HCEC 1CT (cell line): ENCODE measurements around the gene KIAA0825.

Experiments used
- DNase-seq: peaks from one replicate; pipeline ENCODE4 v3.0.0-alpha.2; 2017

The KIAA0825 gene

DNA sequence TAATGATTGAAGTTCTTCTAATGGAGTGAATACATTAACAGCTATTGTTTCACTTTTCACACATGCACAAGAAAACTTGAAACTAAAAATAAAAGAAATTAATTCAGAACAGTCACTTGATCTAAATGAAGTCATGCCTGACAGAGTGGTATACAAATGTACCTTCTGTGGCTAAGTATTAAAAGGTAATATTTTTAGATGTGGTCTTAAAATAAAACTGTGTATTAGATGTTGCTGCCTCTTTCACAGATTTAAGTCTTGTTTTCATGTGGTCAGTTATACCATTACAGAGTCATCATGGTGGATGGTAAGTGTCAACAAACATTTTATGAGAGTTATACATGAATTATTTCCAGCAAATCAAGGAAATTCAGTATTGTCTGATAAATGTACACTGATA, 47.0 kb downstream of the KIAA0825 start:
- no peak for DNase-seq

DNA sequence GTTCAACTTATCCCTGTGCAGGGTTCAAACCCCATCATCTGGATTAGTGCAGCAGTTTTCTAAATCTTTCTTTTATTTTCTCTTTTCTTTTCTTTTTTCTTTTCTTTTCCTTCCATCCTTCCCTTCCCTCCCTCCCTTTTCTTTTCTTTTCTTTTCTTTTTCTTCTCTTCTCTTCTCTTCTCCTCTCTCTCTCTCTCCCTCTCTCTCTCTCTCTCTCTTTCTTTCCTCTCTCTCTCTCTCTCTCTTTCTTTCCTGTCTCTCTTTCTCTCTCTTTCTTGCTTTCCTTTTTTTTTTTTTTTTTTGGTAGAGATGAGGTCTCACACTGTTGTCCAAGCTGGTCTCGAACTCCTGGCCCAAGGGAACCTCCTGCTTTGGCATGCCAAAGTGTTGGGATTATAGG, 53.6 kb downstream of the KIAA0825 start:
- no peak for DNase-seq

DNA sequence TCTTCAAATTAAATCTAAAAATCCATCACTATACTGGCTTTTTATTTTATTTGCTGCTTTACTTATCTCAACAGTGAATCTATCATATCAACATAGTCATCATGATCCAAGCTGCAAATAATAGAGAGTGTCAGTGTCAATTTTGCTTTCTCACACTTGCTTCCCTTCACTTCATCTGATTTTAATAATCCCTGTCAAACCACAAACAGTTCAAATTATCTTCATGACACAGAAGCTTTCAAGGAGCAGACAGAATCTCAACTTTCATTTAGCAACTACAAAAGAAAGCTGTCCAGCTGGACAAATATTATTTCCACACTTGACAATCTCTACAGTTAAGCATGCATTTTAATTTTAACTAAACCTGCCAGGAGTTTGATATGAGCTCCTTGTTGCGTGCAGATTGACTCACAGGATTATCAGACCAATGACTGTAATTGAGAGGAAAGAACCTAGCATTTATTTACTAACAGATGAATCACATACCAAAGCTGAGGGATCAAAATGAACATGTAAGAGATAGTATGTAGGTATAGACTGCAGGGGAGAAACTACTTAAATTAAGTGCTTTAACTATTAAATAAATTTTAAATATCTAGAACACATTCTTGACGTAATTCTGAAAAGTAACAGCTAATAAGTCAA, 56.0 kb downstream of the KIAA0825 start:
- DNase-seq = no peak

DNA sequence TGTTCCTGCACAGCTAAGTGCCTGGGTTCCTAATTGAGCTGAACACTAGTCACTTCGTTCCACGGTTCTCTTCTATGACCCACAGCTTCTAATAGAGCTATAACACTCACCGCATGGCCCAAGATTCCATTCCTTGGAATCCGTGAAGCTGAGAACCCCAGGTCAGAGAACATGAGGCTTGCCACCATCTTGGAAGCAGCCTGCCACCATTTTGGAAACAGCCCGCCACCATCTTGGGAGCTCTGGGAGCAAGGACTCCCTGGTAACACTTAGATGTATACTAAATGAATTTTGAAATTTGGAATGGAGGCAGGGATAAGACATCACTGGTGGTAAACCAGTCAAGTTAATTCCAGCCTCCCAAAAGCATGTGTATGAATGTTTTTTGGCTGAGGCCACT, 60.4 kb downstream of the KIAA0825 start:
- no peak for DNase-seq

DNA sequence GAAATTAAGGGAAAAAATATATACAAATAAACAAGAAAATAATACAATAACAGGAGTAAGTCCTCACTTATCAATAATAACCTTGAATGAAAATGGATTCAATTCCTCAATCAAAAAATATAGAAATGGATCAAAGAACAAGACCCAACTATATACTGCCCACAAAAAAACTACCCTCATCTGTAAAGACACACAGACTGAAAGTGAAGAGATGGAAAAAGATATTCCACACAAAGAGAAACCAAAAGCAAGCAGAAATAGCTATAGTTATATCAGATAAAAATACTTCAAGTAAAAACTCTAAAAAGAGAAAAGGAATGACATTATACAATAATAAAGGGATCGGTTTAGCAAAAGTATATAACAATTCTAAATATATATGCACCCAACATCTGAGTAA, 66.5 kb downstream of the KIAA0825 start:
- DNase-seq = no peak

DNA sequence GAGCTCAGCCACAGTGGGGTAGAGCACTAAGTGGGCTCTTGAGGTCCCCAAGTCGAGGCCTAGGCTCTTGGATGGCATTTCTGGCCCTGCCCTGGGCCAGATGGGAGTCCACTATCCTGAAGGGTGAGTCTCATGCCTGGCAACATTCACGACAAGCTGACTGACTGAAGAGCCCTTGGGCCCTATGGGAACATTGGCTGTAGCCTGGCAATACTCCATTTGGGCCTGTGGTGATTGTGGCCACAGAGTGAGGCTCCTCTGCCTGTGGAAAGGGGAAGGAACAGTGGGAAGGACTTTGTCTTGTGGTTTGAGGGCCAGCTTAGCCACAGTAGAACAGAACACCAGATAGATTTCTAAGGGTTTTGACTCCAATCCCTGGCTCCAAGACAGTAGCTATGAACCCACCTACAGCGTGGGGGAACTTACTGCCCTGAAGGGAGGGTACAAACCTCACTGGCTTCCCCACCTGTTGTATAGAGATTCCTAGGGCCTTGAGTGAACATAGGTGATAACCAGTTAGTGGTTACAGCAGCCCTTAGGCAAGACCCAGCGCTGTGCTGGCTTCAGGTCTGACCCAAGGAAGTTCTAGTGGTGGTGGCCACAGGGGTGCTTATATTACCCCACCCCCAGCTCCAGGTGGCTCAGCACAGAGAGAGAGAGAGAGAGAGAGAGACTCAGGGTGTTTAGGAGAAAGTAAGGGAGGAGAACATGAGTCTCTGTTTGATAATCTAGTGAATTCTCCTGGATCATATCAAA, 72.4 kb downstream of the KIAA0825 start:
- no peak for DNase-seq

DNA sequence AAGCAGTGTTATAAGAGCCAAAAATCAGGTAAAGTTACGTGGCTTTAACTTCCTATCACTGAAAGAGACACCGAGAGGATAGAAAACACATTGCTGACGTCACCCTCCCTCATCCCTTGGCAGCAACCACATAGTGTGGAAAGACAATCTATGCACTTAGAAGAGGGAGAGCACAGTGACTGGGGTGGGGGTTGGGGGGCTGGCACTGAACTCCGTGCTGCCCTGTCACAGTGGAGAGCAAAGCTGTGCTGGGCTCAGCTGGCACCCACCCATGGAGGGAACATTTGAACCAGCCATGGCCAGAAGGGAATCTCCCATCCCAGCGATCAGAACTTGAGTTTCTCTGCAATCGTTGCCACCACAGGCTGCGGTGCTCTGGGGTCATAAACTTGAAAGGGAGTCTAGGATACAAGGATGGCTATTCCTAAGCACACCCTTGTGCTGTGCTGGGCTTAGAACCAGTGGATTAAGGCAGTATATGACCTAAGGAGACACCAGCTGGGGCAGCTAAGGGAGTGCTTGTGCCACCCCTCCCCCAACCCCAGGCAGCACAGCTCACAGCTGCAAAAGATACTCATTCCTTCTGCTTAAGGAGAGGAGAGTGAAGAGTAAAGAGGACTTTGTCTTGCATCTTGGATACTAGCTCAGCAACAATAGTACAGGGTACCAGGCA, 73.4 kb downstream of the KIAA0825 start:
- DNase-seq = no peak

DNA sequence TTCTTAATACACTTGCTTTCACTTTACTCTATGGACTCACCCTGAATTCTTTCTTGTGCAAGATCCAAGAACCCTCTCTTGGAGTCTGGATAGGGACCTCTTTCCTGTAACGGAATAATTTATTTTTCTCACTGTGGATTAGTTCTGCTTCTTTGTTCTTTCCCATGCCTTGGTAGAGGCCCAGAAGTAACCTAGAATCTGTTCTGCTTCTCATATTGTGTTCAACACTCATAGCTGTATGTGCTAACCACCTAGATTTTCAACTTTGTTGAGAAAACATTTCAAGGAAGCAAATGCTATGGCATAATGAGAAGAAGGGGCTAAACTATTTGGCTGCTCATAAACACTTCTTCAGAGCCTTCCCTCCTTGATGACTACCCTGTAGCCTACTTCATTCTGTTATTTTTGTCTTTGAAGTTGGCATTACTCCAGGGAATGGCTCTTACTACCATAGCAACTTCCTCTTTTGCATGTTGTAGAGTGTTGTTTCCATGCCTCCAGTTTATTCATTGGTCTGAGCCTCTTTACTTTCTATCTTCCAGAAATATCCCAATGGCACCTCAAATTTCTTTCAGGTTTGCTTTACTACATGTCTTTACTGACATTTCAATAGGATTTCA, 74.3 kb downstream of the KIAA0825 start:
- DNase-seq = no peak

DNA sequence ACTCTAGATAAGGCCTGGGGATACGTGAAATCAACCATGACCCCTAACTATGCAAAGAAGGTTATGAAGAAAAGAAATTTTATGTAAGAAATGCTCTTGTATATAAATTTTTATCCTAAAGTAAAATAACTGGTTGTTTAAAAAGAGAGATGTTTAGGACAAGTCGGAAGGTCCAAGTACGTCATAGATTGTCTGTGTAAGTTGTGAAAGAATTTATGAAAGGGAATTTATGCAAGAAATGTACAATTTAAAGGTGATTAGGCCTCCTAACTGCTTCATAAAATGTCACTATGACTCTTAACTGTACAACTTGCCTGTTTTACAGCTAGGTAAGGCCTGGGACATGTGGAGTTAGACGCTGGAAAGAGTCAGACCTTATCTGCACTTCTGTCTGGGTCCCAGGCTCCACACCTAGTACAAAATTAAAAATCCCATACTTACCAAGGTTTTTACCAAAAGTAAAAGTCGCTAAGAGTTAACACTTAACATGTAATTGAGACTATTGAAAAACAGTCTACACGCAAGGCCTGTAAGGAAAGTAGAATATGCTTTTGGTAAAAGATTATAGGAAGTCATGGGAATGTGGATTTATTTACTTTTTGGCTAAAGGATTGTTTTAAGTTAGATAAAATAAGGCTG, 77.4 kb downstream of the KIAA0825 start:
- DNase-seq = no peak

DNA sequence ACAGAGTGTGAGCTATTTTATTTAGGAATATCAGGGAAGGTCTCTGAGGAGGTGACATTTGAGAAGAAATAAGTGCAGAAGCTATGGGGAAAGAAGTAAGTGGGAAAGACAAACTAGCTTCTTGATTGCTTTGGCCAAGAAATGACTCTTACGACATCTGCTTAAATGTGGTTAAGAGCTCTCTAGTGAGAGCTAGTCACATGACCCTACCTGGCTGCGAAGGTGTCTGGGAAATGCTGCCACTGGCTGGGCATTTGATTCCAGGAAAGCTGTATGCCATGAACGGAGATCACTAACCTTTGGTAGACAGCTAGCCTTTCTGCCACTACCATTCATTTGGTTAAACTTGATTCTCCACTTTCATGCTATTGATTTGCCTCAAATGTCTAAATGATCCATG, 80.1 kb downstream of the KIAA0825 start:
- DNase-seq = no peak

DNA sequence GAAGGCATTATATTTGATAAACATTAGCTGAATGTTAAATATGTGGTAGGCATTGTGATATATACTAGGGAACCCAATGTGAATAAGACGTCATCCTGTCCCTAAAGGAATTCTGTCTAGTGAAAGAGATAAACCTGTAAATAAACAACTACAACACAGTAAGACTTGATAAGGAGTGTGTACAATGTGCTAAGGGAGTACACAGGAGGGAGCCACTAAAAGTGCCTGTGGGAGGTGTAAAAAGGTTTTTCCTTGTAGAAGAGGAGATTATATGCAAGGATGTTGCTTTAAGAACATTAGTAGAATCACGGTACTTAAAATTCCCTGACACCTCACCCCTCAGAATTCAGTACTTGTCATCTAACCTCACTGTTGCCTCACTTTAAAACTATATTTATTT, 91.7 kb downstream of the KIAA0825 start:
- DNase-seq = no peak

DNA sequence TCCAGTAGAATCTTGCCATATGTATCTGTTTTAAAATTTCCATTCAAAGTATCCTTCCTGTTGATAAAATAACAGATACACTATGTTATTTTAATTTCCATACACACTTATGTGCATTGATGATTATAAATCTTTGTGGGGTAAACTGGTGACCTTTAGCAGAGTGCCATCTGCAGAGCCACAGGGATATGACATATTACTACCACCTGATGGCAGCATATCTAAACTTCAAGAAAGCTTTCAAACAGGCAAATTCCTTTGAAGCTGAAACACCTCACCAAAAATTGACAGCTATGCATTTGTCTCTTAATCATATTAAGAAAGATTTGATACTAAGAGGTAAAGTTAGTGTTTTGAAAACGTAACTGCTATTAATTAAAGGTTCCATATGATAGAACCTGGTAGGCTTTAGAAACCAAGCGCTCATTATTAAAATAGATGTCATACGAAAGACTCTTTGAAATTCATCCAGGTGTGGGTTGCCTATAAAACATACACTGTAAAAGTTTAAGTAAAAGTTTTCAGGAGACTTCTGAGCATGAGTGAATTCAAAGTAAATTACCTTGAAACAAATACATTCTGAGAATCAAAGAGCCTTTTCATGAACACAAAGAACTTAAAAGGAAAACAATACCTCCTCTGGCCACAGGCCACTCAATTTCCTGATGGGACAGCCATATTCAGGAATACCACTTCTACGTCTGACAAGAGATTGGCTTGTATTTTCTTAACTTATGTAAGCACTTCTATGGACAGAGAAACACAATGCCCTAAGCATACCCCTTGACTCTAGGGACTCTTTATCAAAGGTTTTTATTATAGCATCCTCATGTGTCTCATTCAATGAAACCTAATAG, 93.3 kb downstream of the KIAA0825 start:
- DNase-seq = peak; percentile 39

DNA sequence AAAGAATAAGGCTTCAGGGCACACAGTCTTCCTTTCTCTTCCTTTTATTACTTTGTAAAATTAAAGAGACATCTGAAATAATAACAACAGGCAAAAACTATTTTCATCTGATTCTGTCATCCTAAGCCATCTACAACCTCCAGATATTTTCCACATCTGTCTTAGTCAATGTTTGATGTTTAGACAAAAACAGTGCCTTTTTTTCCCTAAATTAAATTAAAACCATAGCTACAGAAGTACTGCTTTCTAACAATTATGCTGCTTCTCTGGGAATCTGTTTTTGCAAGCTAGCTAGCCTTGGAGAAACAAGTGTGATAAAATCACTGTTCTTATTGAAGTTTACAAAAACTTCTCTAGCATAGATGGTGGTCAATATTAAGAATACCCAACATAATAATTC, 95.4 kb downstream of the KIAA0825 start:
- no peak for DNase-seq

DNA sequence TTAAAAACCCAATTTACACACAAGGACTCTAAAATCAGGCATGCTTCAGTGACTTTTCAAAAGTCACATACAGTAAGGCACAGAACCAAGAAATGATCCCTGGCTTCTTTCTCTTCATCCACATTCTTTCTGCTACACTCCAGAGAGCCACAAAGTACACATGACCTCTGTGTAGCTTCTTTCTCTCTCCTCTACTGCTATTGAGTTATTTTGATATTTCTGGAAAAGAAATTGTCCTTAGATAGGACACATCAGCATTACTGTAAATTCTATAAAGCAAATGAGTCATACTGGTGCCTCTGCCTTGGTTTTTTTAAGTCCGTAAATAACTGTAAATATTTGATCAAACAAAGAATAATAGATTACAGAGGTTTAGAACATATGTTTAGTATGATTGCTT, 96.3 kb downstream of the KIAA0825 start:
- no peak for DNase-seq

DNA sequence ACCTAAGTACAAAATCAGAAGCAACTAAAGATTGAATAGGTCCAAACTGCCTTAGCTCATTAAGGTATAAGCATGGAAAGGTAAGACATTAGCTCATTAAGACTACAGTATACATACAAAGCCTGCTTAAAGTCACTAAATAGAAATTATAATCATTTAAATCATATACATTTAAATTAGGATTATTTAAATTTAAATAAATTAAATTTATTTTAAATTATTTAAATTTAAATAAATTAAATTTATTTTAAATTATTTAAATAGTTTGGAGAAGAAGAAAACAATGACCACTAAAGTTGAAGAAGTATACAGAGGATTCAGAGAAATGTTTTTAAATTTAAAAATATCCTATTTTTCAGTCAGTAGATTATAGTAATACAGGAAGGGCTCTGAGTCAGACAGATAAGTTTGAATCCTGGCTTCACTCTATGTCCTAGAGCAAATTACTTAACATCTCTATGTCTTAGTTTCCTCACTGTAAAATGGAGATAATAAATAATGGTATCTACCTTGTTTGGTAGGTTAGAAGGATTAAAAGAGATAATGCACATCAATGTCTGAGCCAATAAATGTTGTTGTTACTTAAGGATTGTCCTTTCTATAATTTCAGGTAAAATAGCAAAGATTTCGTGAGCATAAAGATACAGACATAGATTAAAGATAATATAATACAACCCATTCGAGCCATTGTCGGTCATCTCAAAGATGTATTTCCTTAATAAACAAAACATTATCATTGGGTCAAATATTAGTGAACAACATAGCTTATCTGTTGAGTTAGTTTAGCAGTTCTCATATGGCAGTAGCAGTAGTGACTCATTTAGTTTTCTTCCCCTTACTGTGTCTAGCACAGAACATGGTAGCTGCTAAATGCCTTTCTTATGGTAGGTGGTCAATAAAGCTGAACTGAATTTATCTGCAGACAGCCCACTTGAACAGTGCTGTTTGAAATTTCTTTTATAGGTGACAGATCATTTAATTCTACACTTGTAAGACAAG, 100.6 kb downstream of the KIAA0825 start:
- no peak for DNase-seq

DNA sequence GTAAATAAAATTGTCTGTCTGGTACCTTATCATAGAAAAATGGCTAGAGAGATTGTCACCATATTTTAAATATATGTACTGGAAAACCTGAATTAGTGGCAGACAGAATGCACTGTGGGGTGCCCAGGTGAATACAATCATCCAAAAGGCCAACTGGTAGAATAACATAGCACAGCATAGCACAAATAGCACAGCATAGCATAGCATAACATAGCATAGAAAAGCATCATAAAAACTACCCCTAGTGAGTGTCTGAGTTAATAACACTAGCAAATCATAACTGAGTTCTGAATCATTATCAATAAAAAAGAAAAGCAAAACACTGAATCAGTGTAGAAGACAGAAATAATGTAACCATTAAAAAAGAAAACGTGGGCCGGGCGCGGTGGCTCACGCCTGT, 102.3 kb downstream of the KIAA0825 start:
- no peak for DNase-seq

DNA sequence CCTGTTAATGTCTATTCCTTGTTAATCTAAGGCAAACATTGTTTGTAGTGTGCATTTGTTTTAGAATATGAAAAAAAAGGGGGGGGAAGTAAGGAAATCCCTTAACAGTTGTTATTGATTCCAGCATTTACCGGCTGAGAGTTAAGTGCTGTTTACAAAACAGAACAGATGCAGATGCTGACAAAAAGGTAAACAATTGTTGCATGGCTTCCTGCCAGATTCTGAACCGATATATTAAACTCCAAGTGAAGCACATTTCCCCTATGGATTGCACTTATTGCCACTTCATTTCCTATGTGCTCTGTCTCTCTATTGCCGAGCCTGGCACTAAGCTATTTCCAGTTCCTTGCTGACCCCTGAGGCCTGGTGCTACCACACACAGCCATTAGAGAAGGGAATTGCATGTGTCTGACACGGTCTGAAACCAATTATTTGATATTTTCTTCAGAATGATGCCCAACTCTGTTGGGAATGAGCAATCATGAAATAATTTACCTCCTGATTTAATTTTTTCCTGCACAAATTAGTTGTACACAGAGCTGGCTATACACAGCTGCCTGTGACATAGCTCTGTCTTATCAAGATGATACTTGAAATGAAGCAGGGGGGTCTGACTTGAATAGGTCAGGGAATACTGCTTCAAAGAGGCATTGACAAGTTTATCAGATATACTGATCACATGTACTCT, 109.8 kb downstream of the KIAA0825 start:
- no peak for DNase-seq

DNA sequence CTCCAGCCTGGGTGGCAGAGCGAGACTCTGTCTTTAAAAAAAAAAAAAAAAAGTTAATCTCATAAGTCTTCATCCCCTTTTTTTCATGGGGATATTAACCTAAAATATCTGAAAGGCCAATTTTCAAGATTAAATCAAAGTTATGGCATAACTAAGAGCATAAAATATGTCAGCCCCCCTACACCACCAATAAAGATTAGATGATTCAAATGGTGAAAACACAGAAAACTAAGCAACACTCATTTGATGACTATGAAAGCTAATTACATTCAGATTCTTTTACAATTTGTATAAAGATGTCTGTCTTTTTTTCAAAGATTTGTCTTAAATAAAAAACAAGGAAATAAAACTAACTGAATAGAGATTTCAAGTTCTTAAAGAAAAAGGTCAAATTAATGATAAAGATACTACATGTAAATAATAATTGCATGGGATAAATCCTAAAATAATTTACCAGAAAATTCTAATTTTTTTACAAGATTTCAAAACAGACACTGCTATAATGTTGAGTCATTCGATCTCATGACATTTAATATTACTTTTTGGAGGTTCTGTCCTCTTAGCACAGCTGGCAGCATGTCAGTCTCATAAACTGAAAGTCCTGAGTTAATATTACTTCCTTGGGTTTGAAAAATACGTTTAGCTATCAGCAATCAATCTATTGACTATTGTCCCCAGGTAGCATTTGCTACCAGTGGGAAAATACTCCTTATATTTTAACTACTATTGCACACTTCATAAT, 112.9 kb downstream of the KIAA0825 start:
- no peak for DNase-seq

DNA sequence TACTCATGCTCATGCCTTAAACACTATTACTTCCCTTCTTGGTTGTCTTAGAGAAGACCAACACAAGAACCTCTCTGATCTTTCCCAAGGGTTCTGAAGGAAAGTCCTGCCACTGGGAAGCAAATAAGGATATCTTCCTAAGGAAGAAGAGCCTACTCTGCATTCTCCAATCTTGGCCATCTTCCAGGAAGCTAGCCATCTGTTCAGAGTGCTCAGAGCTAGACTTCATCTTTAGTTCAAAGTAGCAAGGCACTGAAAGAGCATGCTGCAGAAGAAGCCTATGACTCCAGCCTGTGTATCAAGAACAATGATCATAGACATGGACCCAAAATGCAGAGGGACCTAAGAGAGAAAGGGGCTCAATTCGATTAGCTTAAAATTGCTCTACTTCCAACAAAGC, 114.7 kb downstream of the KIAA0825 start:
- no peak for DNase-seq

DNA sequence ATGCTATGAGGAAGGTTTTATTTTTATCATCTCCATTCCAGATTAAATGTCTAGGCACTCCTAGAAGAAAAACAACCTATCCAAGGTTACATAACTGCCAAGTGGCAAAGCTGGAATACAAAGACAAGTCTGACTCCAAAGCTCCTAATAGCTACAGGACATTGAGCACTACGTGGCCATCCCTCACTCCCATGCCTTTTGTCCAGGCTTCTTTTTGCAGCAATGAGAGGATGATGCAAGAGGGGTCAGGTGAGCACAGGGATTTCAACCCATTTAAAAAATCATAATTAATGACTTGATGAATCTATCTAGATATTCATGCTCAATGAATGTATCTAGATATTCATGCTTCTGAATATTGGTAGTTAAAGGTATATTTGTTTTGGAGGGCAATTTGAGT, 117.0 kb downstream of the KIAA0825 start:
- DNase-seq = no peak
